D721Med (cell line): Measurements from ENCODE around the gene AATK.

Experiments
- DNase-seq: peaks from one replicate; pipeline ENCODE4 v3.0.0; 2011; ENCODE audit warnings: low spot score; ENCODE audit not compliant: insufficient read length
- FAIRE-seq: peaks from 2 replicates; lab custom pipeline; 2011; peaks lifted over from hg19 to GRCh38; lab: Jason Lieb, UNC
- TF ChIP-seq, protein P1 (sequence below): IDR thresholded peaks from 2 replicates; pipeline ENCODE4 v1.5.1; 2012; ENCODE audit warnings: mild to moderate bottlenecking, control low read depth; ENCODE audit not compliant: insufficient read depth; ENCODE audit errors: missing control alignments

AATK gene

GRCh38 chr17:81076141-81076679, 89.8 kb downstream of the AATK start:
- FAIRE-seq (peak; percentile 97), DNase-seq (peak; percentile 99)
- TF ChIP-seq, protein P1, sequence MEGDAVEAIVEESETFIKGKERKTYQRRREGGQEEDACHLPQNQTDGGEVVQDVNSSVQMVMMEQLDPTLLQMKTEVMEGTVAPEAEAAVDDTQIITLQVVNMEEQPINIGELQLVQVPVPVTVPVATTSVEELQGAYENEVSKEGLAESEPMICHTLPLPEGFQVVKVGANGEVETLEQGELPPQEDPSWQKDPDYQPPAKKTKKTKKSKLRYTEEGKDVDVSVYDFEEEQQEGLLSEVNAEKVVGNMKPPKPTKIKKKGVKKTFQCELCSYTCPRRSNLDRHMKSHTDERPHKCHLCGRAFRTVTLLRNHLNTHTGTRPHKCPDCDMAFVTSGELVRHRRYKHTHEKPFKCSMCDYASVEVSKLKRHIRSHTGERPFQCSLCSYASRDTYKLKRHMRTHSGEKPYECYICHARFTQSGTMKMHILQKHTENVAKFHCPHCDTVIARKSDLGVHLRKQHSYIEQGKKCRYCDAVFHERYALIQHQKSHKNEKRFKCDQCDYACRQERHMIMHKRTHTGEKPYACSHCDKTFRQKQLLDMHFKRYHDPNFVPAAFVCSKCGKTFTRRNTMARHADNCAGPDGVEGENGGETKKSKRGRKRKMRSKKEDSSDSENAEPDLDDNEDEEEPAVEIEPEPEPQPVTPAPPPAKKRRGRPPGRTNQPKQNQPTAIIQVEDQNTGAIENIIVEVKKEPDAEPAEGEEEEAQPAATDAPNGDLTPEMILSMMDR, result no peak

- TF ChIP-seq, protein P1, result peak; percentile 47
- no peak for FAIRE-seq
- DNase-seq, result peak; percentile 88
These were observed 90.7 kb downstream of the AATK start for GRCh38 chr17:81075307-81075706.

DNA sequence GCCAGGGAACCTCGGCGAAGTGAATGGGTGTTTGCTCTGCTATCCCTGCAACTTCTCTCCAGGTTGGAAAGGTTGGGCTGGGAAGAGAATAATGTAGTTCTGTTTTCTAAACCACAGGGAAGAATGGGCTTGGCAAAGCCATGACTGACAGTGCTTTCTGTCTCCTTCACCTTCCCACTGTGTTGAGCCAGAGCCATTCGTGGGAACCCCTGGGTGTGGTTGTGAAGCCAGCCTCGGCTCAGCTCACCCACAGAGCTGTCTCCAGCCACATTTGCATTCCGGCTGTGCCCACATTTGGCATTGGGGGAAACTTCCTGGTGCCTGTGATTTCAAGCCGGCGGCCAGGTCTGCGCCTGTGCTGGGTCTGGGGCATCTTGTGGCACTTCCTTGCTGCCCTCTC, 91.1 kb downstream of the AATK start:
- TF ChIP-seq, protein P1, result no peak
- DNase-seq (no peak), FAIRE-seq (no peak)

- DNase-seq (no peak), FAIRE-seq (no peak)
- TF ChIP-seq, protein P1, result no peak
These were observed 91.8 kb downstream of the AATK start for GRCh38 chr17:81073967-81074839.

DNA sequence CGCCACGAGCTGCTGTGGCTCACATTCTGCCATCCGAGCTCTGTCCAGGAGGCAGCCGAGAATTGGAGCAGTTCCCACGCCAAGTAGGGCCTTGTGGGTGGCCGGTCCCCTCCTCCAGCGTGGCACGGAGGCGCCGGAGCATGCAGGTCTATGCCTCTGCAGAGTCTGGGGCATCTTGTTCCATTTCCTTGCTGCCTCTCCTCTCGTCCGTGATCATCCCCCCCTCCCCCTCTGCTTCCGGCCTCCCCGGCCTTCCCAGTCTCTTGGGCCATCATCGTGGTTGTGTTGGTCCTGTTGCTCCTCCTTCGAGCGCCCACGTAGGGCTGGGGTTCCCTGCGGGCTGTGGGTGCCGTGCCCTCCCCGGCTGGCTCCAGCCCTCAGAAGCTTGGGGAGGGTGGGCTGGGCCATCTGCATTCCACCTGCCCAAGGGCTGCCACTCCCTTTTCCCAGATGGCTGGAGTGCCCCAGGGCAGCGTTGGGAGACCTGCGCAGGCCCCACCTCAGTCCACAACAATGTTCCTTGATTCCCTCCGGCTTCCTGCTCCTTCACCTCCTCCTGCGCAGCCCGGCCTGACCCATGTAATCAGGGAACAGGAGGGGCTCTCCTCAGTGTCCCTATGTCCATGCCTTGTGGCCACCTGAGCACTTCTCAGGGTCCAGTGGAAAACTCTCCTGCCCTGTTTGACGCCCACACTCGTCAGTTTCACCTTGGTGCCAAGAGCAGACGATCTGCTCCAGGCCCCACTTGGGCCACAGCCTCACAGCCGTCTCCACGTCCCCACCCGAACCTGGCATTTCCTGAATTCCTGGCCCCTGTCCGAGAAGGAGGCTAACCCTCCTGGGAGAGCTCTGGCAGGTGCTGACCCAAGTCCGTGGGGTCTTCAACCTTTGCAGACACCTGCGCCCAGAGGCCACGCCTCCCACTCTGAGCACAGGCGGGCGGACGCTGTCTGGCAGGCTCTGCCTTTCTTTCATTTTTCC, 94.0 kb downstream of the AATK start:
- DNase-seq (no peak), FAIRE-seq (no peak)
- TF ChIP-seq, protein P1, result no peak

DNA sequence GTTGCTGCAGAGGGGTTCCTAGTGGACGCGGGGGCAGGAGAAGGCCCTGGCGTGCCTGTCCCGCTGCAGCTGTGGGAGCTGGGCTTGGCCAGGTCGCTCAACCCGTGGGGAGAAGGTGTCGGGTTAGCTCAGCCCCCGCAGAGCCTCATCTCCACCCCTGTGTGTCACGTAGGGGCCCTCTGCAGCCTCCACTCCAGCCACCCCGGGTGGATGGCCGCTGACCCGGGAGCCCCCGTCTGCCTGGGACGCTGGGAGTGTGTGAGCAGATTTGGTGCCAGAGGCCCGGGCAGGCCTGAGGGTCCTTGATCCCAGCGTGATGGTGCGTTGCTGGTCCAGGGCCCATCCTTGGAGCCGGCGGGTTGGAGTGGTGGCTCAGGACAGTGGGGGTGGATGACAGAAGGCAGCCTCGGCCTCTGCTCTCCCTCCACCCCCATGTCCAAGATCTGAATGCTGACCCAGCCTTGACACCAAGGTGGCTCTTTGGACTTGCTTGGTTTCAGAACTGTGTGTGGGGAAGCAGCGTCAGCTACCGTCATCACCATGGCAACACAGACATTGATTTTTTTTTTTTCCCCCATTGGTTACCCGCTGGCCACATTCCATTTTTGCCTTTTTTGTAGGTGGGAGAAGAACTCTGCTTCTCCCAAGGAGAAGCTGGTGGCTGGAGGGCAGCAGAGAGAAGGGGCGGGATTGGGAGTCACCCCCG, 95.3 kb downstream of the AATK start:
- FAIRE-seq (no peak), DNase-seq (no peak)
- TF ChIP-seq, protein P1, result no peak
